ENCODE measurements around the gene LAMC3. TPM values are rescaled to one million over a fixed set of nuclear protein-coding genes. Genes with fewer than 3 reads are reported as not detected.

LAMC3 gene
- total RNA-seq, 1 experiment from 2014 or later = not detected

GRCh38 chr9:131020862-131021261 lies 11.9 kb downstream of the LAMC3 start:
- no peak for TF ChIP-seq CTCF (IDR thresholded peaks at IDR 0.05; ENCODE audit: unreplicated experiment)
- ChIA-PET CTCF (interaction anchor here (1.2 to 1.4 kb wide), 2 partner anchors 26 to 314 kb away, joined by 3 to 6 read pairs; no protein-coding TSS in a partner anchor), POLR2A (no interaction called here)
- H3K27ac Mint-ChIP-seq (ENCODE audit: low read depth, unreplicated experiment) = no peak overlapping the region
- peaks cover 8% of the 10 kb centered on the region for H3K9me3 Mint-ChIP-seq (ENCODE audit: unreplicated experiment)
- peaks cover 80% of the 10 kb centered on the region for H3K27me3 Mint-ChIP-seq (ENCODE audit: insufficient read depth, unreplicated experiment)
- no peak for DNase-seq (ENCODE audit: unreplicated experiment)
- H3K36me3 Mint-ChIP-seq (ENCODE audit: insufficient read depth, unreplicated experiment) = no peaks in the 10 kb centered on the region
- H3K4me3 Mint-ChIP-seq (ENCODE audit: unreplicated experiment) = no peak overlapping the region
- no TSS peak for BruUV-seq (replicated peaks)
- intact Hi-C loops (cut with micrococcal nuclease) = no loop called here
- H3K4me1 Mint-ChIP-seq (ENCODE audit: insufficient read depth, unreplicated experiment) = no peaks in the 10 kb centered on the region

GRCh38 chr9:131021785-131022184 lies 12.8 kb downstream of the LAMC3 start:
- POLR2A ChIA-PET = no interaction called here
- no peak for DNase-seq (ENCODE audit: unreplicated experiment)
- Mint-ChIP-seq H3K27me3 (ENCODE audit: insufficient read depth, unreplicated experiment) (peaks cover 74% of the 10 kb centered on the region), H3K4me3 (ENCODE audit: unreplicated experiment) (no peak overlapping the region), H3K36me3 (ENCODE audit: insufficient read depth, unreplicated experiment) (no peaks in the 10 kb centered on the region), H3K4me1 (ENCODE audit: insufficient read depth, unreplicated experiment) (no peaks in the 10 kb centered on the region), H3K9me3 (ENCODE audit: unreplicated experiment) (peaks cover 8% of the 10 kb centered on the region), H3K27ac (ENCODE audit: low read depth, unreplicated experiment) (no peak overlapping the region)
- intact Hi-C loops (cut with micrococcal nuclease) = no loop called here
- no TSS peak for BruUV-seq (replicated peaks)
- no peak for TF ChIP-seq CTCF (IDR thresholded peaks at IDR 0.05; ENCODE audit: unreplicated experiment)
- CTCF ChIA-PET = interaction anchor here (0.7 to 1.5 kb wide), 4 partner anchors 25 to 572 kb away, joined by 3 to 4 read pairs (median 4); no protein-coding TSS in a partner anchor

- no peak overlapping the region for H3K27ac Mint-ChIP-seq (ENCODE audit: low read depth, unreplicated experiment)
Measured at GRCh38 chr9:131024978-131025868, 16.2 kb downstream of the LAMC3 start.

More at GRCh38 chr9:131024978-131025868, 16.2 kb downstream of the LAMC3 start:
- CTCF ChIA-PET = interaction anchor here (2.4 kb wide), 1 partner anchor 22 kb away, joined by 9 read pairs; no protein-coding TSS in a partner anchor
- no peaks in the 10 kb centered on the region for H3K4me1 Mint-ChIP-seq (ENCODE audit: insufficient read depth, unreplicated experiment)
- no peak overlapping the region for H3K4me3 Mint-ChIP-seq (ENCODE audit: unreplicated experiment)
- POLR2A ChIA-PET = no interaction called here
- peaks cover 53% of the 10 kb centered on the region for H3K27me3 Mint-ChIP-seq (ENCODE audit: insufficient read depth, unreplicated experiment)
- DNase-seq (ENCODE audit: unreplicated experiment) = no peak
- BruUV-seq (replicated peaks) = no TSS peak
- peaks cover 6% of the 10 kb centered on the region for H3K9me3 Mint-ChIP-seq (ENCODE audit: unreplicated experiment)
- H3K36me3 Mint-ChIP-seq (ENCODE audit: insufficient read depth, unreplicated experiment) = no peaks in the 10 kb centered on the region
- TF ChIP-seq CTCF (IDR thresholded peaks at IDR 0.05; ENCODE audit: unreplicated experiment) = no peak
- intact Hi-C loops (cut with micrococcal nuclease) = no loop called here

All from MCF 10A (cell line).